ENCODE data around the gene INPP5A.

GRCh38 chr10:132606031-132606491, 68.5 kb downstream of the INPP5A start:
- TF ChIP-seq YY1 (IDR thresholded peaks at IDR 0.05; ENCODE audit: insufficient read depth, insufficient read length) (no peak), SUZ12 (IDR thresholded peaks at IDR 0.05; ENCODE audit: extremely low read depth, insufficient read depth, insufficient read length) (no peak)
